Measurements from ENCODE around the gene SIGLEC7. TPM values are rescaled to one million over a fixed set of nuclear protein-coding genes. Genes with fewer than 3 reads are reported as not detected.

Gene SIGLEC7
- total RNA-seq, 1 donor from 2014 or later, result not detected

GRCh38 chr19:51114087-51114729 lies 27.9 kb upstream of the SIGLEC7 start:
- intact Hi-C loops (cut with micrococcal nuclease), result loop anchor here (1.0 to 5.0 kb wide), 3 partner anchors 45 to 252 kb away; partner anchors contain the start of gene ETFB

- intact Hi-C loops (cut with micrococcal nuclease), result no loop called here
These were observed 25.3 kb upstream of the SIGLEC7 start for GRCh38 chr19:51116736-51117286.

DNA sequence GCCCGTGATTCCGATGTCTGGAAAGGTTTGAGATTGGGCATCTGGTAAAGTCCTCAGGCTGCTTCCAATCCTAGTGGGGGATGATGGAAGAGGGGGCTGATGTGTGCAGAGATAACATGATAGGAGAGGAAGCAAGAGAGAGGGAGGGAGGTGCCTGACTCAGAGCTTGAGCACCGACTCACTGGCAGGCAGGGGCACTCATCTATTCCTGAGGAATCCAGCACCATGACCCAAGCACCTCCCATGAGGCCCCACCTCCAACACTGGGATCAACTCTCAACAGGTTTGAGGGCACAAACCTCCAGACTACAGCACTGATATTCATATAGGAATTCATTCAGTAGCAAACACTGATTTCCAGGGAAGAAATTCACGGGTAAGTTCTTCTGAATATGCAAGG lies 23.0 kb upstream of the SIGLEC7 start:
- intact Hi-C loops (cut with micrococcal nuclease), result no loop called here

- intact Hi-C loops (cut with micrococcal nuclease), result no loop called here
These were observed 22.5 kb upstream of the SIGLEC7 start for GRCh38 chr19:51119611-51120010.

DNA sequence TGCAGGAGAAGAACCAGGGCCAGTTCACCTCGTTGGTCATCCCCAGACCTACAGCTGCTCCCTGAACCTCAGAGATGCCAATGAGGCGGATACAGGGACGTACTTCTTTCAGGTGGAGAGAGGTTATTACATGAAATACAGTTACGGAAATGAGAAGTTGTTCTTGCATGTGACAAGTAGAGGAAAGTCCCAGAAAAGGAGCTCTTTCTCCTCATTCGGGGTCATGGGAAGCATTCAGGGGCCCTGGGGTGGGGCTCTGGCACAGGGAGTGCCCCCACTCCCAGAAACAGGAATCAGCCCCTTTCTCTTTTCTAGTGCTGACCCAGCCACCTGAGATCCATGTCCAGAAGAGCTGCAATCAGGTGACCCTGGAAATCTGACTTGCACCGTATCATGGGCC lies 21.9 kb upstream of the SIGLEC7 start:
- intact Hi-C loops (cut with micrococcal nuclease), result no loop called here

DNA sequence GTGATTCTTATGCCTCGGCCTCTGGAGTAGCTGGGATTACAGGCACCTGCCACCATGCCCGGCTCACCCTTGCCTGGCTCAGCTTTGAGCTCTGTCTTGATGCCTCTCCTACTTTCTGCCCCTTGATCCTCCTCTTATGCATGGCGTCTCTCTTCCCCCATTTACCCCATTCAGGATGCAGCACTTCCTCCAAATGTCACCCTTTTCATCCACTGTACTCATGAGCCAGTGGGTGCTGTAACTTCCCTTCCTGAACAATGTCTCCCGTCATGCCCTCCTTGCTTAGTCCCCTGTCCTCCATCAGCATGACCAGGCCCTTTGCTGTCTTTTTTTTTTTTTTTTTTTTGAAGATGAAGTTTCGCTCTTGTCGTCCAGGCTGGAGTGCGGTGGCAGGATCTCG lies 20.8 kb upstream of the SIGLEC7 start:
- intact Hi-C loops (cut with micrococcal nuclease), result no loop called here

DNA sequence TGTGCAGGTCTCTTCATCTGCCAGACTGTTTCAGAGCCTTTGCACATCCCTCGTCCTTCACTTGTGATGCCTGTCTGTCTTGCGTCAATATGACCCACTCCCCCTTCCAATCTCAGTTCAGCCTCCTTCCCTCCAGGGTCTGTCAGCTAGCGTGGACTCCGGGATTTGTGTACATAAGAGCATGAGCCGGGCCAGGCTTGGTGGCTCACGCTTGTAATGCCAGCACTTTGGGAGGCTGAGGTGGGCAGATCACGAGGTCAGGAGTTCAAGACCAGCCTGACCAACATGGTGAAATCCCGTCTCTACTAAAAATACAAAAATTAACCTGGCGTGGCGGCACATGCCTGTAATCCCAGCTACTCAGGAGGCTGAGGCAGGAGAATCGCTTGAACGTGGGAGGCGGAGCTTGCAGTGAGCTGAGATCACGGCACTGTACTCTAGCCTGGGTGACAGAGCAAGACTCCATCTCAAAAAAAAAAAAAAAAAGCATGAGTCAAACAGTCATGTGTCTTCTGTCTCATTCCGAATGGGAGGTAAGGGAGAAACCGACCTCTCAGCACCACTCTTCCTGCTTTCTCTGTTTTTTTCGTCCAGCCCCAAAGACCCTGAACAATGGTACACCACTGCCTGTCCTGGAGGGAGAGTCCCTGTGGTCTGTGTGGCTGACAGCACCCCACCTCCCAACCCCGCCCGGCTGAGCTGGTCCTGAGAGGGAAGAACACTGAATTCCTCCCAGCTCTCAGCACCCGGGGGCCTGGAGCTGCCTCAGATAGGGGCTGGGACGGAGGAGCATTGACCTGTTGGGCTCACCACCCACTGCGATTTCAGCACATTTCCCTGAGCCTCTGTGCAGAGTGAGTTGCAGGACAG lies 19.8 kb upstream of the SIGLEC7 start:
- intact Hi-C loops (cut with micrococcal nuclease), result no loop called here

DNA sequence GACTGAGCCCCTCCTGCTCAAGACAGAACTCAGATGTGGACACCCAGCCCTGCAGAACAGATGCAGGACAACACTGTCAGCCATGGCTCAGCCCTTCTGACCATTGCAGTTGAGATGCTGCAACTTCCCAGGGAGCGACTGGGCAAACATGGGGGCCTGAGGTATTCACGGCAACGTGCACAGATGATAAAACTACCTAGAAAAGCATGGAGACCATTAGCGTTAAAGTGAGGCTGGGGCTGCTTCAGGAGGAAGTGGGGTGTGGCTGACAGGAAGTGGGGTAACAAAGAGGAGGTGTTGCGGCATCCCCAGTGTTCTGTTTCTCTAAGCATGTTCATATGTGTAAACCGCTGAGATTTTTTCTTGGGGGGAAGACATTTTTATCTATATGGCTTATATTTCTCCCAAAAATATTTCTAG lies 18.7 kb upstream of the SIGLEC7 start:
- intact Hi-C loops (cut with micrococcal nuclease), result loop anchor here (1.0 kb wide), 2 partner anchors 9 to 15 kb away; partner anchors contain the start of gene CTU1

- intact Hi-C loops (cut with micrococcal nuclease), result loop anchor here (1.0 kb wide), 2 partner anchors 8 to 16 kb away; partner anchors contain the start of gene CTU1
These were observed 18.3 kb upstream of the SIGLEC7 start for GRCh38 chr19:51123802-51124201.

DNA sequence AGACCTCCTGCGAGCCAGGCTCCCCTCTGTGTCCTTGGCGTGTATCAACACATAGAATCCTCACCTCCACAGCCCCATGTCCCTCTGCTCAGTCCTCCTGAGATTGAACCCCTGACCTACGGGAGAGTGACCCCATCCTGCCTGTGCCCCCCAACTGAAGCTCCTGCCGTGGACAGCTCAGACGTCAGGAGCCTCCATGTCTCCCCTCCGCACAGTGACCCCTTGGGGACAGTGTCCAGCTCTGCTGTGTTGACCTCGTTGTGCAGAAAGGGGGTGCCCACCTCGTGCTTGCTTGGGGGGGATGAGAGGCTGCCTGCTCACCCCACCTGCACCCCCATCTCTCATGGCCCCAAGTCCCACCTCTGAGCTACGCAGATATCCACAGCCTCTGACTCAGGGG lies 17.9 kb upstream of the SIGLEC7 start:
- intact Hi-C loops (cut with micrococcal nuclease), result no loop called here

DNA sequence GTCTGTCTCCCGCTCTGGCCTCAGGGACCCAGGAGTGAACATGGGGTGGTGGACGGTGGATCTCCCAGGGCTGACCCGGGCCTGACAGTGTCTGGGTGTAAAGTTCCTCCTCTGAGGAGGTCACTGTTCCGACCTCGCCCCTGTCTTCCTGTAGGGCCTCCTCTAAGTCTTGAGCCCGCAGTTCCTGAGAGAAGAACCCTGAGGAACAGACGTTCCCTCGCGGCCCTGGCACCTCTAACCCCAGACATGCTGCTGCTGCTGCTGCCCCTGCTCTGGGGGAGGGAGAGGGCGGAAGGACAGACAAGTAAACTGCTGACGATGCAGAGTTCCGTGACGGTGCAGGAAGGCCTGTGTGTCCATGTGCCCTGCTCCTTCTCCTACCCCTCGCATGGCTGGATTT lies 17.4 kb upstream of the SIGLEC7 start, which contains the start of gene SIGLEC9:
Gene SIGLEC9, plus strand, starts transcription at position 178 of the 400 bp plus-strand sequence. Its CDS starts 69 bp downstream, at position 247.
- intact Hi-C loops (cut with micrococcal nuclease), result no loop called here

DNA sequence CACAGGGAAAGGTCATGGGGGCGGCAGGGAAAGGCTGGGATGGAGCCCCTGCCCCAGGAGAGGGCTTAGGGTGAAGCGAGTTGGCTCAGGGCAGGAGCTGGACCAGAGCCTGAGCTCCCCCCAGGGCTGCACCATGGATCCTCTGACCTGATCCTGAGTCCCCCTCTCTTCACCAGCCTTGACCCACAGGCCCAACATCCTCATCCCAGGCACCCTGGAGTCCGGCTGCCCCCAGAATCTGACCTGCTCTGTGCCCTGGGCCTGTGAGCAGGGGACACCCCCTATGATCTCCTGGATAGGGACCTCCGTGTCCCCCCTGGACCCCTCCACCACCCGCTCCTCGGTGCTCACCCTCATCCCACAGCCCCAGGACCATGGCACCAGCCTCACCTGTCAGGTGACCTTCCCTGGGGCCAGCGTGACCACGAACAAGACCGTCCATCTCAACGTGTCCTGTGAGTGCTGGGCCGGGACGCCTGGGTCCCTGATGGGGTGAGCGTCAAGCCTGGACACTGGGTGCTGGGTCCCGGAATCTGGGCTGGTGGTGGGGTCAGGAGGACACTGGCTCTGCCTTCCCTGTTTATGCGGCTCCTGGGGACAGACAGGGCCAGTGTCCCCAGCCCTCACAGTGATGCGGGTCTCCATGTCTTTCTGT lies 16.6 kb upstream of the SIGLEC7 start:
- intact Hi-C loops (cut with micrococcal nuclease), result no loop called here

GRCh38 chr19:51127032-51127431 lies 15.1 kb upstream of the SIGLEC7 start:
- intact Hi-C loops (cut with micrococcal nuclease), result no loop called here

DNA sequence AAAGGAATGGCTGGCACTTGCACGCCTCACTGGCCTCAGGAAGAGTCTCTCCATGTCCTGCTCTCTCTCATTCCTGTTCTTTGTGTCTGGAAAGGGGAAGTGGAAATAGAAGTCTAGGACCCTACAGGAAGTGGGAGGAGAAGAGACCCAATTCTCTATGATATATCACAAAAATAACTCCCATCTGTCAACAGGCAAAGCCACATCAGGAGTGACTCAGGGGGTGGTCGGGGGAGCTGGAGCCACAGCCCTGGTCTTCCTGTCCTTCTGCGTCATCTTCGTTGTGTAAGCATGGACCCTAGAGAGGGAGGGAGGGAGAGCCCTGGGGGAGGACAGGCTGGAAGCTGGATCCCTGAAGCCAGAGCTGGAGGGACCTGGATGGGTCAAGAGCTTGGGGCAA lies 14.3 kb upstream of the SIGLEC7 start:
- intact Hi-C loops (cut with micrococcal nuclease), result no loop called here

GRCh38 chr19:51128227-51128626 lies 13.9 kb upstream of the SIGLEC7 start:
- intact Hi-C loops (cut with micrococcal nuclease), result no loop called here

DNA sequence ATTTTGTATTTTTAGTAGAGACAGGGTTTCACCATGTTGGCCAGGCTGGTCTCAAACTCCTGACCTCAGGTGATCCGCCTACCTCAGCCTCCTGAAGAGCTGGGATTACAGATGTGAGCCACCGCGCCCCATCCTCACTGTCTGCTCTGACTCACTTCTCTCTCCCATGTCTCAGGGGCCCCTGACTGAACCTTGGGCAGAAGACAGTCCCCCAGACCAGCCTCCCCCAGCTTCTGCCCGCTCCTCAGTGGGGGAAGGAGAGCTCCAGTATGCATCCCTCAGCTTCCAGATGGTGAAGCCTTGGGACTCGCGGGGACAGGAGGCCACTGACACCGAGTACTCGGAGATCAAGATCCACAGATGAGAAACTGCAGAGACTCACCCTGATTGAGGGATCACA lies 12.4 kb upstream of the SIGLEC7 start:
- intact Hi-C loops (cut with micrococcal nuclease), result no loop called here

- intact Hi-C loops (cut with micrococcal nuclease), result loop anchor here (1.0 kb wide), 1 partner anchor 9 kb away; no protein-coding TSS in a partner anchor
These were observed 10.1 kb upstream of the SIGLEC7 start for GRCh38 chr19:51131780-51132680.

DNA sequence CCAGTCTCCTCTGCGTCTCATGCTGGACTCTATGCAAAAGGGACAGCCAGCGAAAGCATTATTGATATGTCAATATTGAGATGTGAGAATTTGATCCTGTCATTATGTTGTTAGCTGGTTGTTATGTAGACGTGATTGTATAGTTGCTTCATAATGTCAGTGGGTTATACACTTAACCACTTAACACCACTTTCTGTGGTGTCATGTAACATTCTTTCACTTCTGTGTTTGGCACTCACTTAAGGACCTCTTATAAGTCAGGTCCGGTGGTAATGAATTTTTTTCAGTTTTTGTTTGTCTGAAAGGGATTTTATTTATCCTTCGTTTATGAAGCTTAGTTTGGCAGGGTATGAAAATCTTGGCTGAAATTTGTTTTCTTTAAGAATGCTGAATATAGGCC lies 7.1 kb upstream of the SIGLEC7 start:
- intact Hi-C loops (cut with micrococcal nuclease), result no loop called here

- intact Hi-C loops (cut with micrococcal nuclease), result no loop called here
These were observed 5.9 kb upstream of the SIGLEC7 start for GRCh38 chr19:51135986-51136762.

Measured in T-helper 1 cell treated with Interleukin-12 subunit alpha and Interleukin-12 subunit beta and Interleukin-4 antibody, amounts not matched to agents 30 ng/mL and 1 ng/mL, for 36 hours (primary cell).